K562 (cell line): ENCODE measurements around the gene TTC9C. TPM values are rescaled to one million over a fixed set of nuclear protein-coding genes. Genes with fewer than 3 reads are reported as not detected.
A peak's percentile ranks its signal among the peaks of the same experiment; 100 is the strongest.

ENCODE experiments used
- CCAR2 ChIP-seq: fragments of 200-400 bp; formaldehyde crosslinking; IDR thresholded peaks from 2 replicates; pipeline ENCODE4 v1.6.1; 2017; ENCODE audit warnings: mild to moderate bottlenecking, low read depth, low read length
- CREM ChIP-seq: IDR thresholded peaks from 2 replicates; pipeline ENCODE4 v1.6.1; 2014; ENCODE audit warnings: antibody characterized with exemption, low read depth
- ESRRA ChIP-seq: fragments of 450-650 bp; IDR thresholded peaks from 2 replicates; pipeline ENCODE4 v1.6.1; 2014; ENCODE audit warnings: low read depth, mild to moderate bottlenecking, moderate library complexity, borderline replicate concordance
- GTF2E2 ChIP-seq: fragments of 200-800 bp; sonication (Bioruptor generic); IDR thresholded peaks from 2 replicates; pipeline ENCODE4 v1.6.1; 2016; ENCODE audit warnings: missing genetic modification characterization, missing compliant biosample characterization
- KDM2B ChIP-seq: fragments of 250-450 bp; sonication (Bioruptor Pico); IDR thresholded peaks from 2 replicates; pipeline ENCODE4 v1.8.0; 2021; ENCODE audit warnings: mild to moderate bottlenecking, moderate library complexity
- KHSRP ChIP-seq: fragments of 450-650 bp; IDR thresholded peaks from 2 replicates; pipeline ENCODE4 v1.6.1; 2017
- MAFF ChIP-seq: IDR thresholded peaks from 2 replicates; pipeline ENCODE4 v1.6.1; 2012; ENCODE audit warnings: low read length, improper control_type of control experiment
- NFRKB ChIP-seq: fragments of 450-650 bp; IDR thresholded peaks from 2 replicates; pipeline ENCODE4 v1.6.1; 2016; ENCODE audit warnings: low read depth
- NR2C1 ChIP-seq, 2 experiments: fragments of 450-650 bp; IDR thresholded peaks; 2 replicates each; pipeline ENCODE4 v1.6.1; 2017; ENCODE audit warnings: mild to moderate bottlenecking in 2 of 2, antibody characterized with exemption in 1 of 2, inconsistent platforms in 1 of 2, missing compliant biosample characterization in 1 of 2, missing genetic modification characterization in 1 of 2
- RBFOX2 ChIP-seq: fragments of 200-400 bp; formaldehyde crosslinking; IDR thresholded peaks from 2 replicates; pipeline ENCODE4 v1.6.1; 2017; ENCODE audit warnings: low read depth, mild to moderate bottlenecking, low read length, moderate library complexity
- RHOXF2B ChIP-seq: fragments of 250-450 bp; sonication (Bioruptor Pico); conservative IDR thresholded peaks from 2 replicates; pipeline ENCODE4 v1.5.1; 2021
- SAFB2 ChIP-seq: fragments of 200-400 bp; formaldehyde crosslinking; IDR thresholded peaks from 2 replicates; pipeline ENCODE4 v1.6.1; 2018; ENCODE audit warnings: borderline replicate concordance, low read length, low read depth, moderate library complexity; ENCODE audit not compliant: severe bottlenecking
- SRSF7 ChIP-seq: fragments of 200-400 bp; formaldehyde crosslinking; optimal IDR thresholded peaks from 2 replicates; pipeline ENCODE3; 2017; ENCODE audit warnings: mild to moderate bottlenecking, low read depth, low read length
- TCF7L2 ChIP-seq: fragments of 150-350 bp; IDR thresholded peaks from 2 replicates; pipeline ENCODE4 v1.6.1; 2016; ENCODE audit warnings: low read depth, mild to moderate bottlenecking, low read length, moderate library complexity
- XRCC3 ChIP-seq: fragments of 450-650 bp; IDR thresholded peaks from 2 replicates; pipeline ENCODE4 v1.6.1; 2017; ENCODE audit warnings: mild to moderate bottlenecking, moderate library complexity
- XRCC4 ChIP-seq: IDR thresholded peaks from one replicate; pipeline ENCODE4 v1.6.1; 2011; ENCODE audit not compliant: insufficient read depth, insufficient read length; ENCODE audit errors: extremely low read depth
- ZFP1 ChIP-seq: fragments of 450-650 bp; formaldehyde crosslinking; IDR thresholded peaks from 2 replicates; pipeline ENCODE4 v1.4.0; 2020; ENCODE audit warnings: mild to moderate bottlenecking, mixed read lengths
- ZNF197 ChIP-seq: fragments of 200-800 bp; sonication (Bioruptor generic); IDR thresholded peaks from 2 replicates; pipeline ENCODE4 v1.6.1; 2016; ENCODE audit warnings: low read depth, missing genetic modification characterization, missing compliant biosample characterization
- ZNF239 ChIP-seq: fragments of 250-450 bp; sonication (Bioruptor Pico); IDR thresholded peaks from 2 replicates; pipeline ENCODE4 v1.4.0; 2020; ENCODE audit warnings: mild to moderate bottlenecking
- ZNF699 ChIP-seq: fragments of 250-450 bp; sonication (Bioruptor Pico); IDR thresholded peaks from 2 replicates; pipeline ENCODE4 v1.8.0; 2021; ENCODE audit warnings: mild to moderate bottlenecking, moderate library complexity; ENCODE audit not compliant: insufficient replicate concordance
- polyA plus RNA-seq, 8 experiments: library from polyadenylated mRNA; depleted of rRNA in 4 of 8; stranded (reverse) in 5 of 8; unstranded in 3 of 8; fragments of >200 nt; fragmentation: Nextera tagmentation in 2 of 8; fragmentation: Illumina TruSeq in 1 of 8; extraction: Ambion mirVana in 2 of 8; extraction: Trizol in 1 of 8; gene quantifications; 2 replicates each; pipeline versions ENCODE4 v1.2.1 to v1.2.3, GENCODE V29; 2011 to 2014; ENCODE audit warnings: inconsistent platforms in 1 of 8, missing spikeins in 1 of 8
- total RNA-seq, 7 experiments: library from RNA; depleted of rRNA in 6 of 7; stranded (reverse); fragments of >200 nt in 6 of 7; fragmentation: Illumina TruSeq in 2 of 7; extraction: Trizol in 2 of 7; gene quantifications; 2 replicates each; pipeline versions ENCODE4 v1.2.1 to v1.2.3, GENCODE V29; 2011 to 2021; ENCODE audit warnings: low replicate concordance in 1 of 7
- TF ChIP-seq, protein P1 (sequence below): fragments of 450-650 bp; formaldehyde crosslinking; IDR thresholded peaks from 2 replicates; pipeline ENCODE4 v1.4.0; 2020; ENCODE audit warnings: mild to moderate bottlenecking
- TF ChIP-seq, protein P2 (sequence below): fragments of 250-450 bp; sonication (Bioruptor Pico); IDR thresholded peaks from 2 replicates; pipeline ENCODE4 v1.9.0; 2021; ENCODE audit warnings: mild to moderate bottlenecking
- TF ChIP-seq, protein P3 (sequence below): IDR thresholded peaks from 2 replicates; pipeline ENCODE4 v1.6.1; 2016; ENCODE audit warnings: missing genetic modification characterization, missing compliant biosample characterization
- TF ChIP-seq, protein P4 (sequence below): fragments of 450-650 bp; IDR thresholded peaks from 2 replicates; pipeline ENCODE4 v1.7.1; 2018; ENCODE audit warnings: mild to moderate bottlenecking, low read depth; ENCODE audit not compliant: partially characterized antibody

Gene TTC9C
- total and polyA plus RNA-seq, 9 of the 15 experiments (the other 6 are each of a cell fraction or from before 2014, with no cell fraction given) = 32.8 to 59.0 (median 37.1) TPM

DNA sequence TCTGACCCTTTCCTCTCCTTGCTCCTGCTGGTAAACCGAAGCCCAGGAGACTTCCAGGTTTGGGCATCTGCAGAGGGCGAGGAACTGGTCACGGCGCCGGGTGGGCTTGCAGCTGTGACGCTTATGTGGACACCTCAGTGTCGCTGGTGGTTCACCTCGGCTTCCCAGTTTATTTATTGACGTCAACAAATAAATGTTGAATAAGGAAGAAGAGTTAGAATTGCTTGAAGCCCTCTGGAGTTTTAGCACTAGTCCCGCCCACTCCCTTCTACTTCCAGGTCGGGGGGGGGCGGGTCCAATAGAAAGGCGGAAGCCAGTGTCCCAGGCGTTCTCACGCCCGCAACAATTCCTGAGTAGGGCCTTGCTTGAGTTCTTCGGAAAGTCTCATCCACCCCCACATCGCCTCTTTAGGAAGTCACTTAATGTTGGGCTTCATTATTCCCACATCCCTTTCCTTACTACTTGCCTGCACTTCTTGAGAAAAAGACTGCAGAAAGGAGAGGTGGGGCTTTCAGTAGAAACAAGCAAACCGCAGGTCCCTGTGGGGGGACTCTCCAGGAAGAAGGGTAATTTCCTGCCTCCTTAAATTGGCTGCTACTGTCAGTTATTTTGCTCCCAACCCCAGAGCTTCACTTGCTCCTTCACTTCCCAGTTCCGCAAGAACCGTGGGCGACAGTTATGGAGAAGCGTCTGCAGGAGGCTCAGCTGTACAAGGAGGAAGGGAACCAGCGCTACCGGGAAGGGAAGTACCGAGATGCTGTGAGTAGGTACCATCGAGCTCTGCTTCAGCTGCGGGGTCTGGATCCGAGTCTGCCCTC, at the start of gene TTC9C (continued):
- TF ChIP-seq GTF2E2 (tag) (peak; percentile 85; the same call in 1 of the 2 replicates), NR2C1 (IDR thresholded peaks at IDR 0.05) (peak; percentile 99), NR2C1 (tag; IDR thresholded peaks at IDR 0.05) (peak; percentile 99), NFRKB (no peak), KDM2B (CRISPR knock-in tag) (0 out of 2 replicates have a peak, but pooled peaks have one; percentile 38), SAFB2 (no peak), ZNF239 (CRISPR knock-in tag) (no peak), XRCC3 (no peak), CREM (peak; percentile 34; the same call in 1 of the 2 replicates), ZNF197 (no peak), KHSRP (no peak), TCF7L2 (no peak), XRCC4 (no peak), SRSF7 (no peak), ZNF699 (CRISPR knock-in tag) (no peak), ESRRA (0 out of 2 replicates have a peak, but pooled peaks have one; percentile 49), RHOXF2B (no peak), ZFP1 (no peak), RBFOX2 (no peak), CCAR2 (no peak), MAFF (0 out of 2 replicates have a peak, but pooled peaks have one; percentile 4)
- TF ChIP-seq, protein P1, sequence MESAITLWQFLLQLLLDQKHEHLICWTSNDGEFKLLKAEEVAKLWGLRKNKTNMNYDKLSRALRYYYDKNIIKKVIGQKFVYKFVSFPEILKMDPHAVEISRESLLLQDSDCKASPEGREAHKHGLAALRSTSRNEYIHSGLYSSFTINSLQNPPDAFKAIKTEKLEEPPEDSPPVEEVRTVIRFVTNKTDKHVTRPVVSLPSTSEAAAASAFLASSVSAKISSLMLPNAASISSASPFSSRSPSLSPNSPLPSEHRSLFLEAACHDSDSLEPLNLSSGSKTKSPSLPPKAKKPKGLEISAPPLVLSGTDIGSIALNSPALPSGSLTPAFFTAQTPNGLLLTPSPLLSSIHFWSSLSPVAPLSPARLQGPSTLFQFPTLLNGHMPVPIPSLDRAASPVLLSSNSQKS = no peak
- TF ChIP-seq, protein P2, sequence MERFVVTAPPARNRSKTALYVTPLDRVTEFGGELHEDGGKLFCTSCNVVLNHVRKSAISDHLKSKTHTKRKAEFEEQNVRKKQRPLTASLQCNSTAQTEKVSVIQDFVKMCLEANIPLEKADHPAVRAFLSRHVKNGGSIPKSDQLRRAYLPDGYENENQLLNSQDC (CRISPR knock-in tag) = no peak
- TF ChIP-seq, protein P3, sequence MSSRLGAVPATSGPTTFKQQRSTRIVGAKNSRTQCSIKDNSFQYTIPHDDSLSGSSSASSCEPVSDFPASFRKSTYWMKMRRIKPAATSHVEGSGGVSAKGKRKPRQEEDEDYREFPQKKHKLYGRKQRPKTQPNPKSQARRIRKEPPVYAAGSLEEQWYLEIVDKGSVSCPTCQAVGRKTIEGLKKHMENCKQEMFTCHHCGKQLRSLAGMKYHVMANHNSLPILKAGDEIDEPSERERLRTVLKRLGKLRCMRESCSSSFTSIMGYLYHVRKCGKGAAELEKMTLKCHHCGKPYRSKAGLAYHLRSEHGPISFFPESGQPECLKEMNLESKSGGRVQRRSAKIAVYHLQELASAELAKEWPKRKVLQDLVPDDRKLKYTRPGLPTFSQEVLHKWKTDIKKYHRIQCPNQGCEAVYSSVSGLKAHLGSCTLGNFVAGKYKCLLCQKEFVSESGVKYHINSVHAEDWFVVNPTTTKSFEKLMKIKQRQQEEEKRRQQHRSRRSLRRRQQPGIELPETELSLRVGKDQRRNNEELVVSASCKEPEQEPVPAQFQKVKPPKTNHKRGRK (tag) = no peak
- TF ChIP-seq, protein P4, sequence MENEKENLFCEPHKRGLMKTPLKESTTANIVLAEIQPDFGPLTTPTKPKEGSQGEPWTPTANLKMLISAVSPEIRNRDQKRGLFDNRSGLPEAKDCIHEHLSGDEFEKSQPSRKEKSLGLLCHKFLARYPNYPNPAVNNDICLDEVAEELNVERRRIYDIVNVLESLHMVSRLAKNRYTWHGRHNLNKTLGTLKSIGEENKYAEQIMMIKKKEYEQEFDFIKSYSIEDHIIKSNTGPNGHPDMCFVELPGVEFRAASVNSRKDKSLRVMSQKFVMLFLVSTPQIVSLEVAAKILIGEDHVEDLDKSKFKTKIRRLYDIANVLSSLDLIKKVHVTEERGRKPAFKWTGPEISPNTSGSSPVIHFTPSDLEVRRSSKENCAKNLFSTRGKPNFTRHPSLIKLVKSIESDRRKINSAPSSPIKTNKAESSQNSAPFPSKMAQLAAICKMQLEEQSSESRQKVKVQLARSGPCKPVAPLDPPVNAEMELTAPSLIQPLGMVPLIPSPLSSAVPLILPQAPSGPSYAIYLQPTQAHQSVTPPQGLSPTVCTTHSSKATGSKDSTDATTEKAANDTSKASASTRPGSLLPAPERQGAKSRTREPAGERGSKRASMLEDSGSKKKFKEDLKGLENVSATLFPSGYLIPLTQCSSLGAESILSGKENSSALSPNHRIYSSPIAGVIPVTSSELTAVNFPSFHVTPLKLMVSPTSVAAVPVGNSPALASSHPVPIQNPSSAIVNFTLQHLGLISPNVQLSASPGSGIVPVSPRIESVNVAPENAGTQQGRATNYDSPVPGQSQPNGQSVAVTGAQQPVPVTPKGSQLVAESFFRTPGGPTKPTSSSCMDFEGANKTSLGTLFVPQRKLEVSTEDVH = peak; percentile 87
